ENCODE data around the gene KCNJ1. TPM values are rescaled to one million over a fixed set of nuclear protein-coding genes. Genes with fewer than 3 reads are reported as not detected.

Gene KCNJ1
- total and polyA plus RNA-seq, 10 of the 15 experiments (the other 5 are each of a cell fraction or from before 2014, with no cell fraction given) = not detected

DNA sequence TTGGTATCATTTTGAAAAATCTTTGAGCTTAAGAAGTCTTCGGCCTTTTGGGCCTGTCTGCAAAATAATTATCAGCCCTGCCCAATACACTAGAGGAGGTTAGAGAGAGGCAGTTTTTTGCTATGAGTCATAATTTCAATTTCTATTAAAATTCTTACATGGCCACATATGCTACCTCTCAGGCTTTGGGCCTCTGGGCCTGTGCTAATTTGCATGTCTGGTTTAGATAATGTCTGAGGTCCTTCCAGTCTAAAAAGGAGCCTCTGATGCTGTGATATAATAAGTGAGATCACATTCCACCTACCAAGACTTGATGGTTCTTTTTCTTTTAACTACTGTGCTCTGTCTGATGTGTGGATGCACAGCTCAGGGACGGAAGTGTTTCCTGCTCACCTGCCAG is 70.8 kb downstream of the KCNJ1 start (continued):
- TF ChIP-seq, protein P1, sequence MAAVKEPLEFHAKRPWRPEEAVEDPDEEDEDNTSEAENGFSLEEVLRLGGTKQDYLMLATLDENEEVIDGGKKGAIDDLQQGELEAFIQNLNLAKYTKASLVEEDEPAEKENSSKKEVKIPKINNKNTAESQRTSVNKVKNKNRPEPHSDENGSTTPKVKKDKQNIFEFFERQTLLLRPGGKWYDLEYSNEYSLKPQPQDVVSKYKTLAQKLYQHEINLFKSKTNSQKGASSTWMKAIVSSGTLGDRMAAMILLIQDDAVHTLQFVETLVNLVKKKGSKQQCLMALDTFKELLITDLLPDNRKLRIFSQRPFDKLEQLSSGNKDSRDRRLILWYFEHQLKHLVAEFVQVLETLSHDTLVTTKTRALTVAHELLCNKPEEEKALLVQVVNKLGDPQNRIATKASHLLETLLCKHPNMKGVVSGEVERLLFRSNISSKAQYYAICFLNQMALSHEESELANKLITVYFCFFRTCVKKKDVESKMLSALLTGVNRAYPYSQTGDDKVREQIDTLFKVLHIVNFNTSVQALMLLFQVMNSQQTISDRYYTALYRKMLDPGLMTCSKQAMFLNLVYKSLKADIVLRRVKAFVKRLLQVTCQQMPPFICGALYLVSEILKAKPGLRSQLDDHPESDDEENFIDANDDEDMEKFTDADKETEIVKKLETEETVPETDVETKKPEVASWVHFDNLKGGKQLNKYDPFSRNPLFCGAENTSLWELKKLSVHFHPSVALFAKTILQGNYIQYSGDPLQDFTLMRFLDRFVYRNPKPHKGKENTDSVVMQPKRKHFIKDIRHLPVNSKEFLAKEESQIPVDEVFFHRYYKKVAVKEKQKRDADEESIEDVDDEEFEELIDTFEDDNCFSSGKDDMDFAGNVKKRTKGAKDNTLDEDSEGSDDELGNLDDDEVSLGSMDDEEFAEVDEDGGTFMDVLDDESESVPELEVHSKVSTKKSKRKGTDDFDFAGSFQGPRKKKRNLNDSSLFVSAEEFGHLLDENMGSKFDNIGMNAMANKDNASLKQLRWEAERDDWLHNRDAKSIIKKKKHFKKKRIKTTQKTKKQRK (IDR thresholded peaks at IDR 0.05; ENCODE audit: low read depth, low read length) = no peak
- TF ChIP-seq, protein P2, sequence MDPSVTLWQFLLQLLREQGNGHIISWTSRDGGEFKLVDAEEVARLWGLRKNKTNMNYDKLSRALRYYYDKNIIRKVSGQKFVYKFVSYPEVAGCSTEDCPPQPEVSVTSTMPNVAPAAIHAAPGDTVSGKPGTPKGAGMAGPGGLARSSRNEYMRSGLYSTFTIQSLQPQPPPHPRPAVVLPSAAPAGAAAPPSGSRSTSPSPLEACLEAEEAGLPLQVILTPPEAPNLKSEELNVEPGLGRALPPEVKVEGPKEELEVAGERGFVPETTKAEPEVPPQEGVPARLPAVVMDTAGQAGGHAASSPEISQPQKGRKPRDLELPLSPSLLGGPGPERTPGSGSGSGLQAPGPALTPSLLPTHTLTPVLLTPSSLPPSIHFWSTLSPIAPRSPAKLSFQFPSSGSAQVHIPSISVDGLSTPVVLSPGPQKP (IDR thresholded peaks at IDR 0.05; ENCODE audit: low read depth, low read length) = no peak
- TF ChIP-seq, protein P3, sequence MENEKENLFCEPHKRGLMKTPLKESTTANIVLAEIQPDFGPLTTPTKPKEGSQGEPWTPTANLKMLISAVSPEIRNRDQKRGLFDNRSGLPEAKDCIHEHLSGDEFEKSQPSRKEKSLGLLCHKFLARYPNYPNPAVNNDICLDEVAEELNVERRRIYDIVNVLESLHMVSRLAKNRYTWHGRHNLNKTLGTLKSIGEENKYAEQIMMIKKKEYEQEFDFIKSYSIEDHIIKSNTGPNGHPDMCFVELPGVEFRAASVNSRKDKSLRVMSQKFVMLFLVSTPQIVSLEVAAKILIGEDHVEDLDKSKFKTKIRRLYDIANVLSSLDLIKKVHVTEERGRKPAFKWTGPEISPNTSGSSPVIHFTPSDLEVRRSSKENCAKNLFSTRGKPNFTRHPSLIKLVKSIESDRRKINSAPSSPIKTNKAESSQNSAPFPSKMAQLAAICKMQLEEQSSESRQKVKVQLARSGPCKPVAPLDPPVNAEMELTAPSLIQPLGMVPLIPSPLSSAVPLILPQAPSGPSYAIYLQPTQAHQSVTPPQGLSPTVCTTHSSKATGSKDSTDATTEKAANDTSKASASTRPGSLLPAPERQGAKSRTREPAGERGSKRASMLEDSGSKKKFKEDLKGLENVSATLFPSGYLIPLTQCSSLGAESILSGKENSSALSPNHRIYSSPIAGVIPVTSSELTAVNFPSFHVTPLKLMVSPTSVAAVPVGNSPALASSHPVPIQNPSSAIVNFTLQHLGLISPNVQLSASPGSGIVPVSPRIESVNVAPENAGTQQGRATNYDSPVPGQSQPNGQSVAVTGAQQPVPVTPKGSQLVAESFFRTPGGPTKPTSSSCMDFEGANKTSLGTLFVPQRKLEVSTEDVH (IDR thresholded peaks at IDR 0.05; ENCODE audit: low read depth, partially characterized antibody) = no peak
- TF ChIP-seq IRF4 (IDR thresholded peaks at IDR 0.05; ENCODE audit: low read depth, low read length) (no peak), MEF2A (IDR thresholded peaks at IDR 0.05; ENCODE audit: insufficient read depth, low read depth, low read length) (peak; percentile 46; the same call in 1 of the 2 replicates), RAD51 (IDR thresholded peaks at IDR 0.05) (no peak), RAD21 (IDR thresholded peaks at IDR 0.05; ENCODE audit: insufficient read depth, low read depth, low read length) (0 out of 2 replicates have a peak, but pooled peaks have one; percentile 1), TCF12 (IDR thresholded peaks at IDR 0.05; ENCODE audit: low read depth, low read length) (no peak), CREB1 (IDR thresholded peaks at IDR 0.05; ENCODE audit: low read depth) (no peak), NR2C1 (IDR thresholded peaks at IDR 0.05) (no peak), RFX5 (IDR thresholded peaks at IDR 0.05; ENCODE audit: low read depth, low read length) (no peak), NFYB (IDR thresholded peaks at IDR 0.05; ENCODE audit: insufficient read depth, low read depth, low read length) (no peak), FOXM1 (IDR thresholded peaks at IDR 0.05; ENCODE audit: low read depth, low read length) (0 out of 2 replicates have a peak, but pooled peaks have one; percentile 39), NFIC (IDR thresholded peaks at IDR 0.05; ENCODE audit: low read depth, low read length) (0 out of 2 replicates have a peak, but pooled peaks have one; percentile 26), KAT2A (conservative IDR thresholded peaks at IDR 0.05; ENCODE audit: control insufficient read depth, low read depth, low read length) (no peak), BRCA1 (IDR thresholded peaks at IDR 0.05; ENCODE audit: low read depth, low read length) (no peak), CEBPB (IDR thresholded peaks at IDR 0.05; ENCODE audit: borderline replicate concordance in 1 of 2, low read depth in 2 of 2, low read length in 2 of 2) (0 out of 4 replicates have a peak, but pooled peaks of 1 of the 2 experiments have one; percentile 38), EZH2 (IDR thresholded peaks at IDR 0.05; ENCODE audit: borderline replicate concordance, control insufficient read depth, low read depth, low read length) (no peak)
- TF ChIP-seq, protein P4, sequence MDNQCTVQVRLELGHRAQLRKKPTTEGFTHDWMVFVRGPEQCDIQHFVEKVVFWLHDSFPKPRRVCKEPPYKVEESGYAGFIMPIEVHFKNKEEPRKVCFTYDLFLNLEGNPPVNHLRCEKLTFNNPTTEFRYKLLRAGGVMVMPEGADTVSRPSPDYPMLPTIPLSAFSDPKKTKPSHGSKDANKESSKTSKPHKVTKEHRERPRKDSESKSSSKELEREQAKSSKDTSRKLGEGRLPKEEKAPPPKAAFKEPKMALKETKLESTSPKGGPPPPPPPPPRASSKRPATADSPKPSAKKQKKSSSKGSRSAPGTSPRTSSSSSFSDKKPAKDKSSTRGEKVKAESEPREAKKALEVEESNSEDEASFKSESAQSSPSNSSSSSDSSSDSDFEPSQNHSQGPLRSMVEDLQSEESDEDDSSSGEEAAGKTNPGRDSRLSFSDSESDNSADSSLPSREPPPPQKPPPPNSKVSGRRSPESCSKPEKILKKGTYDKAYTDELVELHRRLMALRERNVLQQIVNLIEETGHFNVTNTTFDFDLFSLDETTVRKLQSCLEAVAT (IDR thresholded peaks at IDR 0.05) = no peak
- TF ChIP-seq, protein P5, sequence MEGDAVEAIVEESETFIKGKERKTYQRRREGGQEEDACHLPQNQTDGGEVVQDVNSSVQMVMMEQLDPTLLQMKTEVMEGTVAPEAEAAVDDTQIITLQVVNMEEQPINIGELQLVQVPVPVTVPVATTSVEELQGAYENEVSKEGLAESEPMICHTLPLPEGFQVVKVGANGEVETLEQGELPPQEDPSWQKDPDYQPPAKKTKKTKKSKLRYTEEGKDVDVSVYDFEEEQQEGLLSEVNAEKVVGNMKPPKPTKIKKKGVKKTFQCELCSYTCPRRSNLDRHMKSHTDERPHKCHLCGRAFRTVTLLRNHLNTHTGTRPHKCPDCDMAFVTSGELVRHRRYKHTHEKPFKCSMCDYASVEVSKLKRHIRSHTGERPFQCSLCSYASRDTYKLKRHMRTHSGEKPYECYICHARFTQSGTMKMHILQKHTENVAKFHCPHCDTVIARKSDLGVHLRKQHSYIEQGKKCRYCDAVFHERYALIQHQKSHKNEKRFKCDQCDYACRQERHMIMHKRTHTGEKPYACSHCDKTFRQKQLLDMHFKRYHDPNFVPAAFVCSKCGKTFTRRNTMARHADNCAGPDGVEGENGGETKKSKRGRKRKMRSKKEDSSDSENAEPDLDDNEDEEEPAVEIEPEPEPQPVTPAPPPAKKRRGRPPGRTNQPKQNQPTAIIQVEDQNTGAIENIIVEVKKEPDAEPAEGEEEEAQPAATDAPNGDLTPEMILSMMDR (IDR thresholded peaks at IDR 0.05 in 2 of 3, conservative IDR thresholded peaks at IDR 0.05 in 1 of 3; ENCODE audit: control insufficient read depth in 2 of 3, extremely low read depth in 1 of 3, insufficient read depth in 1 of 3, low read depth in 3 of 3, low read length in 3 of 3) = no peak

Measured in GM12878 (cell line).